Gastrocnemius medialis (tissue), 4 donors: ENCODE data around the gene KIAA1549. TPM values are rescaled to one million over a fixed set of nuclear protein-coding genes. Genes with fewer than 3 reads are reported as not detected.

ENCODE experiments used
- ATAC-seq, 2 donors: fragments of 150-250 bp; one replicate each; pipeline ENCODE4 v1.9.1; 2016
- DNase-seq, 2 donors: peaks; one replicate each; pipeline ENCODE4 v3.0.0-alpha.2; 2019
- H3K27ac ChIP-seq, 4 donors: fragments of 200-600 bp; sonication (generic); 1 replicate in 1 of 4; 2 replicates in 3 of 4; pipeline ENCODE4 v1.5.1; 2016 to 2018; ENCODE audit warnings: mild to moderate bottlenecking in 2 of 4, moderate library complexity in 1 of 4
- H3K27me3 ChIP-seq, 3 donors: fragments of 200-600 bp; sonication (generic) in 2 of 3; 1 replicate in 1 of 3; 2 replicates in 2 of 3; pipeline versions ENCODE4 v1.5.1 to v1.6.0; 2016 to 2019; ENCODE audit warnings: mild to moderate bottlenecking in 1 of 3, moderate library complexity in 1 of 3
- H3K36me3 ChIP-seq, 2 donors: fragments of 200-600 bp; sonication (generic) in 1 of 2; one replicate each; pipeline ENCODE4 v1.5.1; 2017 to 2018
- H3K4me1 ChIP-seq, 2 donors: fragments of 200-600 bp; sonication (generic) in 1 of 2; one replicate each; pipeline ENCODE4 v1.5.1; 2016 to 2017; ENCODE audit warnings: mild to moderate bottlenecking in 2 of 2
- H3K4me3 ChIP-seq, 4 donors: fragments of 200-600 bp; sonication (generic) in 3 of 4; 1 replicate in 1 of 4; 2 replicates in 3 of 4; pipeline ENCODE4 v1.5.1; 2016 to 2019; ENCODE audit warnings: mild to moderate bottlenecking in 2 of 4
- H3K9me3 ChIP-seq, 3 donors: fragments of 200-600 bp; sonication (generic) in 2 of 3; 1 replicate in 1 of 3; 2 replicates in 2 of 3; pipeline ENCODE4 v1.5.1; 2016 to 2019
- CTCF ChIP-seq, 5 experiments: fragments of 450-650 bp in 3 of 5; fragments of 200-600 bp in 2 of 5; sonication (generic) in 2 of 5; IDR thresholded peaks in 4 of 5; conservative IDR thresholded peaks in 1 of 5; 1 replicate in 4 of 5; 2 replicates in 1 of 5; pipeline ENCODE4 v1.5.1; 2016 to 2019; ENCODE audit warnings: antibody characterized with exemption in 5 of 5, mild to moderate bottlenecking in 3 of 5, moderate library complexity in 3 of 5
- POLR2A ChIP-seq, 2 donors: fragments of 450-650 bp; IDR thresholded peaks; one replicate each; pipeline ENCODE4 v1.6.1; 2017; ENCODE audit warnings: antibody characterized with exemption in 2 of 2, mild to moderate bottlenecking in 2 of 2, moderate library complexity in 2 of 2
- in situ Hi-C, 4 donors: fragments of 200-750 bp; cut with MboI; loops; one replicate each; pipeline versions ENCODE4 v1.15.0 to v1.8.0; 2017; ENCODE audit warnings: low sequenced_read_pairs in 4 of 4
- intact Hi-C: fragments of 100-400 bp; cut with DNase I; formaldehyde crosslinking; loops from one replicate; pipeline ENCODE4 v1.15.1; 2023; ENCODE audit warnings: low total_unique reads
- total RNA-seq, 4 donors: library from RNA; depleted of rRNA; stranded (reverse); fragments of >200 nt; gene quantifications; one replicate each; pipeline versions ENCODE4 v1.1.0 to v1.2.3, GENCODE V29; 2016

Gene KIAA1549
- total RNA-seq, 4 donors from 2014 or later = 0.55 to 0.87 (median 0.75) TPM

GRCh38 chr7:138873220-138873892 is 107.8 kb downstream of the KIAA1549 start:
- TF ChIP-seq CTCF (IDR thresholded peaks at IDR 0.05 in 4 of 5, conservative IDR thresholded peaks at IDR 0.05 in 1 of 5) (no peak), POLR2A (IDR thresholded peaks at IDR 0.05) (no peak)
- Histone ChIP-seq H3K4me3 (no peak overlapping the region), H3K4me1 (no peaks in the 10 kb centered on the region), H3K9me3 (no peaks in the 10 kb centered on the region), H3K27me3 (no peaks in the 10 kb centered on the region), H3K27ac (no peak overlapping the region), H3K36me3 (no peaks in the 10 kb centered on the region)
- ATAC-seq (no peak), DNase-seq (no peak)
- in situ Hi-C loops (no loop called here), intact Hi-C loops (no loop called here)

GRCh38 chr7:138872576-138872975 is 108.6 kb downstream of the KIAA1549 start:
- no peak for ATAC-seq
- H3K4me3 ChIP-seq = no peak overlapping the region
- intact Hi-C loops = no loop called here
- TF ChIP-seq CTCF (IDR thresholded peaks at IDR 0.05 in 4 of 5, conservative IDR thresholded peaks at IDR 0.05 in 1 of 5) (no peak), POLR2A (IDR thresholded peaks at IDR 0.05) (no peak)
- H3K27me3 ChIP-seq = no peaks in the 10 kb centered on the region
- H3K27ac ChIP-seq = no peak overlapping the region
- no peaks in the 10 kb centered on the region for H3K4me1 ChIP-seq
- DNase-seq = no peak
- no peaks in the 10 kb centered on the region for H3K9me3 ChIP-seq
- no peaks in the 10 kb centered on the region for H3K36me3 ChIP-seq
- in situ Hi-C loops = no loop called here

- in situ Hi-C loops (no loop called here), intact Hi-C loops (no loop called here)
- no peak for TF ChIP-seq CTCF (IDR thresholded peaks at IDR 0.05 in 4 of 5, conservative IDR thresholded peaks at IDR 0.05 in 1 of 5)
- TF ChIP-seq POLR2A (IDR thresholded peaks at IDR 0.05) = no peak
- H3K9me3 ChIP-seq = no peaks in the 10 kb centered on the region
- no peaks in the 10 kb centered on the region for H3K27me3 ChIP-seq
- no peak overlapping the region for H3K4me3 ChIP-seq
- H3K27ac ChIP-seq = no peak overlapping the region
- no peaks in the 10 kb centered on the region for H3K4me1 ChIP-seq
- DNase-seq = no peak
- H3K36me3 ChIP-seq = no peaks in the 10 kb centered on the region
- no peak for ATAC-seq
Observed at GRCh38 chr7:138871814-138872090, 109.4 kb downstream of the KIAA1549 start.

GRCh38 chr7:138871065-138871813 is 110.0 kb downstream of the KIAA1549 start:
- in situ Hi-C loops = no loop called here
- TF ChIP-seq POLR2A (IDR thresholded peaks at IDR 0.05) (no peak), CTCF (IDR thresholded peaks at IDR 0.05 in 4 of 5, conservative IDR thresholded peaks at IDR 0.05 in 1 of 5) (no peak)
- H3K4me1 ChIP-seq = no peaks in the 10 kb centered on the region
- no peaks in the 10 kb centered on the region for H3K9me3 ChIP-seq
- H3K27me3 ChIP-seq = no peaks in the 10 kb centered on the region
- H3K27ac ChIP-seq = no peak overlapping the region
- ATAC-seq (no peak), DNase-seq (no peak)
- no peaks in the 10 kb centered on the region for H3K36me3 ChIP-seq
- H3K4me3 ChIP-seq = no peak overlapping the region
- intact Hi-C loops = no loop called here
